Measurements from ENCODE around the gene CDADC1. TPM values are rescaled to one million over a fixed set of nuclear protein-coding genes. Genes with fewer than 3 reads are reported as not detected.

CDADC1 gene
- total RNA-seq, 1 donor from 2014 or later = 8.9 TPM

DNA sequence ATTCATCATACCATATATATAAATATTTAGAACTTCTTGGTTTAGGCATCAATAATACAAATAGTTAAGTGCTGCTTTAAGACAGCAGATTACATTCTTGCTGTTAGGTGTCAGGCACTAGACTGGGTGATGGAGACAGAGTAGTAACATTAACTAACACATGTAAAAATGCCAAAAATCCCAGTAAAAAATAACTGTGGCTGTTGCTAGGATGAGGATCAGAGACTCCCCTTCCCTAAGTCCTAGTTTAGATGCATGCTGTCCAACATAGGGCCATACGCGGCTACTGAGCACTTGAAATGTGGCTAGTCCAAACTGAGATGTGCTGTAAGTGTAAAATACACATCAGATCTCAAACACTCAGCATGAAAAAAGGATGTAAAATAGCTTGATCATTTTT is 94.7 kb downstream of the CDADC1 start:
- no peaks in the 10 kb centered on the region for H3K9me3 Mint-ChIP-seq (ENCODE audit: low read depth)
- H3K36me3 Mint-ChIP-seq (ENCODE audit: low read depth) = peaks cover 1% of the 10 kb centered on the region
- H3K27me3 Mint-ChIP-seq (ENCODE audit: low read depth) = no peaks in the 10 kb centered on the region
- TF ChIP-seq CTCF (IDR thresholded peaks at IDR 0.05) = no peak
- H3K4me1 Mint-ChIP-seq (ENCODE audit: low read depth) = peaks cover 5% of the 10 kb centered on the region
- no peak for DNase-seq (ENCODE audit: low spot score)
- H3K27ac Mint-ChIP-seq (ENCODE audit: unreplicated experiment) = no peak overlapping the region
- H3K4me3 Mint-ChIP-seq (ENCODE audit: unreplicated experiment) = no peak overlapping the region

Other genes starting within 250 kb of the CDADC1 start
- gene MLNR, start 27.6 kb upstream of the CDADC1 start, total RNA-seq = not detected in 3 replicates
- 5.1 to 6.2 TPM (median 6.0 TPM) in 3 replicates for gene CAB39L, start 196.1 kb downstream of the CDADC1 start, total RNA-seq
- 7.3 to 10.3 TPM (median 8.2 TPM) in 3 replicates for gene SETDB2, start 196.3 kb downstream of the CDADC1 start, total RNA-seq
- 20.4 to 26.0 TPM (median 24.6 TPM) in 3 replicates for gene PHF11, start 248.0 kb downstream of the CDADC1 start, total RNA-seq

All from chondrocyte (in vitro differentiated cells).